ACHN (cell line): ENCODE measurements around the gene ITPRID1.
"Not testable (repeated sequence)": the region's sequence is repeated elsewhere in the genome, so short reads cannot be mapped to it uniquely, and the experiment has no call there.

Source experiments
- DNase-seq: peaks from one replicate; pipeline ENCODE4 v3.0.0-alpha.2; 2015
- in situ Hi-C: cut with HindIII; loops from 2 replicates; pipeline ENCODE4 v1.10.0; 2017; ENCODE audit warnings: low sequenced_read_pairs, low pct_ligation_motif_present, low pct_unique_long_range_greater_than_20kb

The ITPRID1 gene

GRCh38 chr7:31513790-31514189 lies at the start of gene ITPRID1:
ITPRID1 (plus strand) TSS chr7:31514090; CDS start chr7:31553025, 38,935 bp downstream.
- no peak for DNase-seq
- in situ Hi-C loops, result no loop called here

GRCh38 chr7:31464601-31465000 lies 49.3 kb upstream of the ITPRID1 start:
- in situ Hi-C loops, result no loop called here
- DNase-seq, result no peak

GRCh38 chr7:31465285-31465684 lies 48.6 kb upstream of the ITPRID1 start:
- DNase-seq, result no peak
- in situ Hi-C loops, result no loop called here

- in situ Hi-C loops, result no loop called here
- no peak for DNase-seq
Observed at GRCh38 chr7:31466036-31466435, 47.9 kb upstream of the ITPRID1 start.

- DNase-seq, in situ Hi-C loops: not testable (repeated sequence)
Observed at GRCh38 chr7:31470883-31471282, 43.0 kb upstream of the ITPRID1 start.

GRCh38 chr7:31475368-31475767 lies 38.5 kb upstream of the ITPRID1 start:
- DNase-seq, result no peak
- in situ Hi-C loops, result no loop called here

- DNase-seq, result no peak
- in situ Hi-C loops, result no loop called here
Observed at GRCh38 chr7:31476073-31476745, 37.7 kb upstream of the ITPRID1 start.

- in situ Hi-C loops, result no loop called here
- no peak for DNase-seq
Observed at GRCh38 chr7:31476941-31477677, 36.8 kb upstream of the ITPRID1 start.

- DNase-seq, result no peak
- in situ Hi-C loops, result no loop called here
Observed at GRCh38 chr7:31478018-31478417, 35.9 kb upstream of the ITPRID1 start.

- in situ Hi-C loops, result no loop called here
- no peak for DNase-seq
Observed at GRCh38 chr7:31478721-31479120, 35.2 kb upstream of the ITPRID1 start.

GRCh38 chr7:31487071-31487470 lies 26.8 kb upstream of the ITPRID1 start:
- no peak for DNase-seq
- in situ Hi-C loops, result no loop called here

- no peak for DNase-seq
- in situ Hi-C loops, result no loop called here
Observed at GRCh38 chr7:31487476-31487875, 26.4 kb upstream of the ITPRID1 start.

GRCh38 chr7:31488562-31489203 lies 25.2 kb upstream of the ITPRID1 start:
- in situ Hi-C loops, result no loop called here
- peak; percentile 92 for DNase-seq

GRCh38 chr7:31490796-31491314 lies 23.0 kb upstream of the ITPRID1 start:
- DNase-seq, result no peak
- in situ Hi-C loops, result no loop called here

GRCh38 chr7:31492086-31492485 lies 21.8 kb upstream of the ITPRID1 start:
- in situ Hi-C loops, result no loop called here
- DNase-seq, result no peak

GRCh38 chr7:31493714-31494181 lies 20.1 kb upstream of the ITPRID1 start:
- DNase-seq, result no peak

GRCh38 chr7:31494421-31494820 lies 19.5 kb upstream of the ITPRID1 start:
- no peak for DNase-seq
- in situ Hi-C loops, result no loop called here

More at GRCh38 chr7:31493714-31494181, 20.1 kb upstream of the ITPRID1 start:
- in situ Hi-C loops, result no loop called here

- no peak for DNase-seq
- in situ Hi-C loops, result no loop called here
Observed at GRCh38 chr7:31495653-31496052, 18.2 kb upstream of the ITPRID1 start.

GRCh38 chr7:31497516-31497915 lies 16.4 kb upstream of the ITPRID1 start:
- in situ Hi-C loops, result no loop called here
- DNase-seq, result no peak
